AG04449 (cell line): Measurements from ENCODE around the gene MACROH2A1.

Experiments used
- CTCF ChIA-PET: fragments of 350-600 bp; formaldehyde crosslinking; extraction: SDS; loops from one replicate; lab custom pipeline; 2021; ENCODE audit warnings: antibody characterized with exemption; lab: Yijun Ruan, JAX
- POLR2A ChIA-PET: fragments of 400-600, 350-600 bp; formaldehyde crosslinking; extraction: SDS; loops from one replicate; lab custom pipeline; 2020; ENCODE audit warnings: antibody characterized with exemption, inconsistent platforms; lab: Yijun Ruan, JAX
- DNase-seq: peaks from one replicate; pipeline ENCODE4 v3.0.0-alpha.2; 2010; ENCODE audit warnings: low read depth, low spot score
- H3K4me3 ChIP-seq: 2 replicates; pipeline ENCODE4 v1.5.1; 2011; ENCODE audit warnings: low read depth, mild to moderate bottlenecking, control low read depth, low read length
- TF ChIP-seq, protein P1 (sequence below): IDR thresholded peaks from one replicate; pipeline ENCODE4 v1.5.1; 2011; ENCODE audit warnings: mild to moderate bottlenecking, moderate library complexity, low read length, control low read depth, inconsistent platforms; ENCODE audit not compliant: insufficient read depth; ENCODE audit errors: missing control alignments

The MACROH2A1 gene

DNA sequence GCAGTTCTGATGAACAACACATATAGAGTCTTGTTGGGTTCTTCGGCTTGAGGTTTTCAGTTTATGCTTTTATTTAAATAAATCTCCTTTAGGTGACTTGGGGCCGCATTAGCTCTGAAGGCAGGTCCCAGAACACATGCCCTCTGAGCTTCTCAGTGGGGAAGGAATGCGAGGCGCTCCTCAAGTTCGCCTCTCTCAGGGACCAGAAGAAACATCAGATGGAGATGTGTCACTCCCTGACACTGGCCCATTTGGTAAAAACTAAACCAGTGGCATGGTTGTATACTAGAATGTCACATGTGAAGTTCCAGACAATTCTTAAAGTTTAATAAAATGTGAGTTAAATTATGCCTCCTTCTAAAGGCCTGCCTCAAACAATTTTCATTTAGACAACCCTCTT, 1.9 kb downstream of the MACROH2A1 start:
- no peak overlapping the region for H3K4me3 ChIP-seq
- CTCF ChIA-PET = no interaction called here
- TF ChIP-seq, protein P1, sequence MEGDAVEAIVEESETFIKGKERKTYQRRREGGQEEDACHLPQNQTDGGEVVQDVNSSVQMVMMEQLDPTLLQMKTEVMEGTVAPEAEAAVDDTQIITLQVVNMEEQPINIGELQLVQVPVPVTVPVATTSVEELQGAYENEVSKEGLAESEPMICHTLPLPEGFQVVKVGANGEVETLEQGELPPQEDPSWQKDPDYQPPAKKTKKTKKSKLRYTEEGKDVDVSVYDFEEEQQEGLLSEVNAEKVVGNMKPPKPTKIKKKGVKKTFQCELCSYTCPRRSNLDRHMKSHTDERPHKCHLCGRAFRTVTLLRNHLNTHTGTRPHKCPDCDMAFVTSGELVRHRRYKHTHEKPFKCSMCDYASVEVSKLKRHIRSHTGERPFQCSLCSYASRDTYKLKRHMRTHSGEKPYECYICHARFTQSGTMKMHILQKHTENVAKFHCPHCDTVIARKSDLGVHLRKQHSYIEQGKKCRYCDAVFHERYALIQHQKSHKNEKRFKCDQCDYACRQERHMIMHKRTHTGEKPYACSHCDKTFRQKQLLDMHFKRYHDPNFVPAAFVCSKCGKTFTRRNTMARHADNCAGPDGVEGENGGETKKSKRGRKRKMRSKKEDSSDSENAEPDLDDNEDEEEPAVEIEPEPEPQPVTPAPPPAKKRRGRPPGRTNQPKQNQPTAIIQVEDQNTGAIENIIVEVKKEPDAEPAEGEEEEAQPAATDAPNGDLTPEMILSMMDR = no peak
- POLR2A ChIA-PET = no interaction called here
- DNase-seq = no peak

GRCh38 chr5:135396459-135397055, 2.5 kb downstream of the MACROH2A1 start:
- H3K4me3 ChIP-seq = no peak overlapping the region
- no peak for DNase-seq
- TF ChIP-seq, protein P1 = no peak
- ChIA-PET CTCF (no interaction called here), POLR2A (no interaction called here)

- ChIA-PET POLR2A (no interaction called here), CTCF (interaction anchor here (0.8 to 1.0 kb wide), 2 partner anchors 14 to 30 kb away, joined by 3 read pairs; no protein-coding TSS in a partner anchor)
- H3K4me3 ChIP-seq = no peak overlapping the region
- no peak for DNase-seq
- TF ChIP-seq, protein P1 = no peak
Measured at GRCh38 chr5:135395866-135396265, 3.2 kb downstream of the MACROH2A1 start.

DNA sequence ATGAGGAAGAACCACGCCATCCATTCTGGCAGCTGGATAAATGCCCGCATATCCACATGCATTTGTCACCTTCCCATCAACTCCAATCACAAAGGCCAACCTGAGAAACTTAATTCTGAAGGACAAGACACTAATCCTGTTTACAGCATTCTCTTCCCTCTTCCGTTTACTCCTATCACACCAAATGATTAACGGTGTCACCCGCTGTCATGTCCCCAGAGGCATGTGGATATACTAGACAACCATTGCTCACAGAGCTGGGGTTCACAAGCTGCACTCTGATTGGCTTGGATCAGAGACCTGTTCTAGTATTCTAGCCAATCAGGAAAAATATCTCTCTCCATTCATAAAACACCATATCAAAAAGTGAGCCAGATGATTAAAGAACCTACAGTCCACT, 3.6 kb downstream of the MACROH2A1 start:
- DNase-seq = no peak
- POLR2A ChIA-PET = no interaction called here

GRCh38 chr5:135394095-135394494, 4.9 kb downstream of the MACROH2A1 start:
- ChIA-PET POLR2A (no interaction called here), CTCF (interaction anchor here (1.0 to 1.8 kb wide), 4 partner anchors 18 to 48 kb away, joined by 3 to 6 read pairs (median 4); no protein-coding TSS in a partner anchor)
- no peak overlapping the region for H3K4me3 ChIP-seq
- no peak for DNase-seq
- TF ChIP-seq, protein P1 = no peak

More for the DNA sequence above, 3.6 kb downstream of the MACROH2A1 start:
- TF ChIP-seq, protein P1 = no peak
- CTCF ChIA-PET = interaction anchor here (0.8 to 1.8 kb wide), 4 partner anchors 13 to 70 kb away, joined by 3 to 6 read pairs (median 3); no protein-coding TSS in a partner anchor
- H3K4me3 ChIP-seq = no peak overlapping the region

- TF ChIP-seq, protein P1 = no peak
- POLR2A ChIA-PET = no interaction called here
- CTCF ChIA-PET = interaction anchor here (1.0 to 1.8 kb wide), 4 partner anchors 18 to 48 kb away, joined by 3 to 6 read pairs (median 4); no protein-coding TSS in a partner anchor
Measured at GRCh38 chr5:135393691-135394090, 5.3 kb downstream of the MACROH2A1 start.

More at GRCh38 chr5:135393691-135394090, 5.3 kb downstream of the MACROH2A1 start:
- H3K4me3 ChIP-seq = no peak overlapping the region
- DNase-seq = no peak
